Measurements from ENCODE around the gene ADCY10.

ADCY10 gene

DNA sequence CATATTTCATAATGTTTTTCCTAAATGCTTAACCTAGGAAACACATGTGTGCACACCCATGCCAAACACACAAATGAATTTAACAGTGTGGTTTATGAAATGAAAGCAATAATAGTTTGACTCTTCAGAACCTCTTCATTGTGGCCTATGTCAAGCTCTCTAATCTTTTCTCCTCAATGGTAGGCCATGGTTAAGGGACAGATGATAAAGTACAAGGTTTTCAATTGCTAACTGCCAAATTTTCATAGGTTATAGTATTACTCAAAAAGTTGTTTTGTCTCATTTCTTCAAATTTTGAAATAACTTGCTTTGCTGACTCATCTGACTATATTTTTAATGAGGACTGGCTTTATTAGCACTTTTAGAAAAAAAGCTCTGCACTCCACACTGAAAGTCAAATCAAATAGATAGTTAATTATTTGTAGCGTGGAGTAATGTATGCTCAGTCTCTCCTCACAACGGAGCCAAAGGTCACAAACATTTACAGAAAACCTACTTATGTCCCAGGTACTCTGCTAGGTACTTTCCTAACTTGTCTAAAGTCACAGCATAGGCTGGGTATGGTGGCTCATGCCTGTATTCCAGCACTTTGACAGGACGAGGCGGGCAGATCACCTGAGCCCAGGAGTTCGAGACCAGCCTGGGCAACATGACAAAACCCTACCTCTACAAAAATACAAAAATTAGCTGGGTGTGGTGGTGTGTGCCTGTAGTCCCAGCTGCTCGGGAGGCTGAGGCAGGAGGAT, 3.0 kb upstream of the ADCY10 start:
- Histone ChIP-seq H3K36me3 (ENCODE audit: insufficient read depth) (no peaks in the 10 kb centered on the region; the same call in 1 of the 2 replicates), H3K9ac (no peak overlapping the region), H3K4me3 (IDR thresholded peaks at IDR 0.05; ENCODE audit: insufficient read depth, low read depth, low read length) (no peak overlapping the region), H3K4me1 (ENCODE audit: low read depth, poor library complexity, severe bottlenecking) (peaks cover 7% of the 10 kb centered on the region), H3K27me3 (ENCODE audit: insufficient read depth, low read depth) (no peaks in the 10 kb centered on the region), H3K27ac (no peak overlapping the region), H3K4me2 (no peak overlapping the region), H3K79me2 (ENCODE audit: insufficient read depth, low read depth) (no peaks in the 10 kb centered on the region), H4K20me1 (ENCODE audit: insufficient read depth) (no peaks in the 10 kb centered on the region), H2AFZ (ENCODE audit: low read depth) (no peak overlapping the region)
- TF ChIP-seq, protein P1, sequence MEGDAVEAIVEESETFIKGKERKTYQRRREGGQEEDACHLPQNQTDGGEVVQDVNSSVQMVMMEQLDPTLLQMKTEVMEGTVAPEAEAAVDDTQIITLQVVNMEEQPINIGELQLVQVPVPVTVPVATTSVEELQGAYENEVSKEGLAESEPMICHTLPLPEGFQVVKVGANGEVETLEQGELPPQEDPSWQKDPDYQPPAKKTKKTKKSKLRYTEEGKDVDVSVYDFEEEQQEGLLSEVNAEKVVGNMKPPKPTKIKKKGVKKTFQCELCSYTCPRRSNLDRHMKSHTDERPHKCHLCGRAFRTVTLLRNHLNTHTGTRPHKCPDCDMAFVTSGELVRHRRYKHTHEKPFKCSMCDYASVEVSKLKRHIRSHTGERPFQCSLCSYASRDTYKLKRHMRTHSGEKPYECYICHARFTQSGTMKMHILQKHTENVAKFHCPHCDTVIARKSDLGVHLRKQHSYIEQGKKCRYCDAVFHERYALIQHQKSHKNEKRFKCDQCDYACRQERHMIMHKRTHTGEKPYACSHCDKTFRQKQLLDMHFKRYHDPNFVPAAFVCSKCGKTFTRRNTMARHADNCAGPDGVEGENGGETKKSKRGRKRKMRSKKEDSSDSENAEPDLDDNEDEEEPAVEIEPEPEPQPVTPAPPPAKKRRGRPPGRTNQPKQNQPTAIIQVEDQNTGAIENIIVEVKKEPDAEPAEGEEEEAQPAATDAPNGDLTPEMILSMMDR (conservative IDR thresholded peaks at IDR 0.05; ENCODE audit: low read depth, low read length): no peak

DNA sequence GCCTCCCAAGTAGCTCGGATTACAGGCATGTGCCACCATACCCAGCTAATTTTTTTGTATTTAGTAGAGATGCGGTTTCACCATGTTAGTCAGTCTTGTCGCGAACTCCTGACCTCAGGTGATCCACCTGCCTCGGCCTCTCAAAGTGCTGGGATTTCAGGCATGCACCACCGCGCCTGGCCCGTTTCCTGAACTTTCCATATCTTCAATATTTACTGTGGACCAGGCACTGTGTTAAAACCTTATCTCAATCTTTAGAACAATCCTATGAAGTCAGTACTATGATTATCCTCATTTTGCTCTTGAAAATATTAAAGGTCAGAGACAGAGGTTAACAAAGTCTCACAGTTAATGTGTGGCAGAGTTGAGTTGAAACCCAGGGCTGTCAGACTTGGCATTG, 1.6 kb upstream of the ADCY10 start:
- H4K20me1 ChIP-seq (ENCODE audit: insufficient read depth): no peaks in the 10 kb centered on the region
- H3K79me2 ChIP-seq (ENCODE audit: insufficient read depth, low read depth): no peaks in the 10 kb centered on the region
- H2AFZ ChIP-seq (ENCODE audit: low read depth): no peak overlapping the region
- no peak overlapping the region for H3K9ac ChIP-seq
- H3K4me1 ChIP-seq (ENCODE audit: low read depth, poor library complexity, severe bottlenecking): no peaks in the 10 kb centered on the region
- no peaks in the 10 kb centered on the region for H3K27me3 ChIP-seq (ENCODE audit: insufficient read depth, low read depth)
- no peak overlapping the region for H3K4me2 ChIP-seq
- no peaks in the 10 kb centered on the region; the same call in 1 of the 2 replicates for H3K36me3 ChIP-seq (ENCODE audit: insufficient read depth)
- TF ChIP-seq, protein P1 (conservative IDR thresholded peaks at IDR 0.05; ENCODE audit: low read depth, low read length): no peak
- H3K27ac ChIP-seq: no peak overlapping the region
- H3K4me3 ChIP-seq (IDR thresholded peaks at IDR 0.05; ENCODE audit: insufficient read depth, low read depth, low read length): no peak overlapping the region

DNA sequence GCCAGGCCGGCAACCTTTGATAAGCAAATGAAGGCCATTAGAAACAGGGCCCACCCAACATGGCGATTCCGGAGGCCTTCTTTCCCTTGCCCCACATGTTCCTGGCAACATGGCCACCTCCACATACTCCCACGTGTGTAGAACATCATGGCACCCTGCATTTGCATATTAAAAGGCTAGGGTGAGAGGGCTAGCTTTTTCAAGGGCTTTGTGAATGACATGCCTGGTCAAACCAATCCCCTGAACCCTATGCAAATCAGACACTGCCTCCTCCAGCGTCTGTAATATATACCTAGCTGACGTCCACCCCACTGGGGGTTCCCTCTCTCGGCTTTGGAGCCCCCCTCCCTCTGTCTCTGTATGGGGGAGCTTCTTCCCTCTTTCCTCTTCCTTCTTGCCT, 1.6 kb downstream of the ADCY10 start:
- Histone ChIP-seq H3K79me2 (ENCODE audit: insufficient read depth, low read depth) (no peaks in the 10 kb centered on the region), H3K27me3 (ENCODE audit: insufficient read depth, low read depth) (no peaks in the 10 kb centered on the region), H3K4me3 (IDR thresholded peaks at IDR 0.05; ENCODE audit: insufficient read depth, low read depth, low read length) (no peak overlapping the region), H4K20me1 (ENCODE audit: insufficient read depth) (no peaks in the 10 kb centered on the region), H3K4me1 (ENCODE audit: low read depth, poor library complexity, severe bottlenecking) (no peaks in the 10 kb centered on the region), H3K9ac (no peak overlapping the region), H3K4me2 (no peak overlapping the region), H3K27ac (no peak overlapping the region), H3K36me3 (ENCODE audit: insufficient read depth) (no peaks in the 10 kb centered on the region), H2AFZ (ENCODE audit: low read depth) (no peak overlapping the region)
- TF ChIP-seq, protein P1 (conservative IDR thresholded peaks at IDR 0.05; ENCODE audit: low read depth, low read length): no peak

DNA sequence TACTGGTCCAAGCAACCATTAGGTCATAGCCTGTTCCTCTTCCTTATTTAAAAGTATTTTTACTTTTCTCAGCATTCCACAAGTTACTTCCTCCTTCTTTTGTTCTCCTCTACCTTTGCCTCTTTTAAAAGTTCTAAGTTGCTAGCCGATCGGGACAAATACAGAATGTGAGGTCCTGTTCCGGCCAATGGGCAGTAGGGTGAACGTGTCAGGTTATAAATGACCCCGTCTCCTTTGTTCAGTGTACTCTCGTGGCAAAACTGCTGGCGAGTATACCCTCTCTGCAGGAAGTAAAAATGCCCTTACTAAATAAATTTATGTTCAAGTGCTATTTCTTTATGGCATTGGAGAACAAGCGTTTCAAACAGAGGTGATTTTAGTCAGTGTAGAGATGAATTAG, 2.5 kb downstream of the ADCY10 start:
- Histone ChIP-seq H3K4me1 (ENCODE audit: low read depth, poor library complexity, severe bottlenecking) (no peaks in the 10 kb centered on the region), H3K27me3 (ENCODE audit: insufficient read depth, low read depth) (no peaks in the 10 kb centered on the region), H2AFZ (ENCODE audit: low read depth) (no peak overlapping the region), H4K20me1 (ENCODE audit: insufficient read depth) (no peaks in the 10 kb centered on the region), H3K27ac (no peak overlapping the region), H3K79me2 (ENCODE audit: insufficient read depth, low read depth) (no peaks in the 10 kb centered on the region), H3K9ac (no peak overlapping the region), H3K4me3 (IDR thresholded peaks at IDR 0.05; ENCODE audit: insufficient read depth, low read depth, low read length) (no peak overlapping the region), H3K4me2 (no peak overlapping the region), H3K36me3 (ENCODE audit: insufficient read depth) (no peaks in the 10 kb centered on the region)
- TF ChIP-seq, protein P1 (conservative IDR thresholded peaks at IDR 0.05; ENCODE audit: low read depth, low read length): no peak
